HG03558 (cell line): ENCODE results near the gene CIDEB.

Source experiments
- ATAC-seq: cut with Tn5 transposase; IDR thresholded peaks from one replicate; pipeline ENCODE4 v1.9.1; 2021; ENCODE audit warnings: moderate number of reproducible peaks; ENCODE audit not compliant: unreplicated experiment; ENCODE audit errors: extremely low read depth

The CIDEB gene

DNA sequence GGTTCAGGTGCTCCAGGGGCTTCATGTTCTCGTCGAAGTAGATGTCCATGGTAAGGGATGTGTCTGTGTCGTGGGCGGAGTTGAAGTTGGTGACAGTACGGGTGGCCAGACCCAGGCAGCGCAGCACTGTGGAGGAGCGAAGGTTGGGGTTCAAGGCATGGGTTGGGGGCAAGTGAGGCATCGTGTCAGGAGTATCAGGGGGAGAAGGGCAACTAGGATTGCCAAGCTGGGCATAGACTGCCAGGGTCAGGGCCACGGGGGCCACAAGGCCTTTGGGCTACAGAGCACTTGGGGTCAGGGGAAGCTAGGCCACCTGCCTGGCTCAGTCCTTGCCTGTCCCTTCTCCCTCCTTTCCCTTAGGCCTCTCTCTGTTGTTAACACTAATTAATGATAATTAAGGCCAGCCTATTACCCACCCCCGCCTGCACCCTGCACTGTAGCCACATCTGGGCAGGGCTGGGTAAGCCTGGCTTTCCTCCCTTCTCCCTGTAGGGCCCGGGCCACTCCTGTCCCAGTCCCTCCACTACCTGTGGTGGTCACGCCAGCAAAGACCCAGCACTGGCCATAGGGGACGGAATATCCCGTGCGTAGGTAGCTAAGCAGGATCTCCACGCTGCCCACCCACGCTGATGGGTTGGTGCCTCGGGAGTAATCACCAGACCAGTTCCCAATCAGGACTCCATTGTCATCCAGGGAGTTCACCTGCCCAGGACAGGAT lies 49.1 kb downstream of the CIDEB start:
- no peak for ATAC-seq

DNA sequence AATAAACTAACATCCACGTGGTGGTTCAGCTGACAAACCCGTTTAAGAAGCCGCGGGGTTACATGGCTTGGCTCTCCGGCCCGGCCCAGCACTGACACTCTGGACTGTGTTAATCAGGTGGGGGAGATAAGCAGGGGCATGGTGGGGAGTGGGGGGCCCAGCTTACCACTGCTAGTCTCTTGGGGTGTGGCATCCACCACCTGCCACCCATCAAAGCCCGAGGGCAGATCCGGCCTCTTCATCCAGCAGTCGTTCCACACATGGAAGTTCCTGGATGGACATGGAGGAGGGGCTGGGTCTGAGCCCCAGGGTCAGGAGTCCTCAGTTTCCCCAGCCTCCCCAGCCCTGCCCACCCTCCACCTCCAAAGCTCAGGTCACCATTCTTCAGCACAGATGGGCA lies 49.7 kb downstream of the CIDEB start:
- no peak for ATAC-seq

DNA sequence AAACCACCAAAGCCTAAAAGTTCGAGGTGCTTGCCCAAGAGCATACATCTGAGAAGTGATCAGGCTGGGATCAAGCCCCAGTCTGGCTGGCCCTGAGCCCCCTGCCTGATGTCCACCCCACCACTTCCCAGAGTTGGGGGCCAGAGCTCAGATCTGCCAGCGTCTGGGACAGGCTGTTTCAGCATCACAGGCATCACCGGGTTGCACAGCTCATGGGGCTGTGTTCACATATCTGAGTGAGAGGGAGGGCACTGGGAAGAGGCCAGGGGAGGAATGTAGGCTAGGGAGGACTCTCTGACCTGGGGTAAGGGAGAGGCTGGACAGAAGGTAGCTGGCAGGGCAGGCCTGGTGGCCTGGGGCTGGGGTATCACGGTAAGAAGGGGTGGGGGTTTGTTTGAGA lies 50.8 kb downstream of the CIDEB start:
- ATAC-seq = no peak

DNA sequence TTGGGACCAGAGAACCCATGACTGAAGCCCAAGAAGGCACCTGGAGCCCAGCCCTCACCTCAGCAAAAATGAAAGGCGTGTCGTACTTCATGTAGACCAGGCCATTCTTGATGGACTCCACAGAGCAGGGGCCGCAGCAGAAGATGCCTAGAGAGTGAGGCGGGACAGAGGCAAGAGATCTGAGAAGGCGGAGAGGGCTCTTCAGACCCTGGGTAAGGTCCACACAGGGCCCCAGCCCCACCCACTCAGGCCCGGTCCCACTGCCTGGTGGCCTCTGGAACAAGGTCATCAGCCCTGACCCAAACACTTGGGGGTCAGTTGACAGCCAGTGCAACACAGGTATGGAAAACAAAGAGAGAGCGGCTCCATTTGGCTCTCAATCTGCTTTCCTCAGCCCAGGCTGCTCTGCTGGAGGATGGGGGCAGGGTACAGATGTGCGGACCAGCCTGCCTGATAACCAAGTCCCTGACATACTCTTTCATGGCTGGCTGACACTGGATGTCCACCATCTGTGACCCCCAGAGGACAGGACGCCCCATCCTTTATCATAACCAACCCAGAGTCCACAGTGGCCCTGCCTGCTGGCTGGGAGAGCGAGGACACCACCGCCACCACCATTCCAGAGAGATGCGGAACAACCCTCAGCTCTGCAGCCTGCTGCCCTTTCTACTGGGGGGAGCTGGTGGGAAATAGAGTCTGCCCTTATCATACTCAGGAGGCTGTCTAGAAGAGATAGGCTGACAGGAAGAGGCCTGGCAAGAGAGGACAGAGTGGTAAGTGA lies 51.7 kb downstream of the CIDEB start:
- ATAC-seq = no peak

DNA sequence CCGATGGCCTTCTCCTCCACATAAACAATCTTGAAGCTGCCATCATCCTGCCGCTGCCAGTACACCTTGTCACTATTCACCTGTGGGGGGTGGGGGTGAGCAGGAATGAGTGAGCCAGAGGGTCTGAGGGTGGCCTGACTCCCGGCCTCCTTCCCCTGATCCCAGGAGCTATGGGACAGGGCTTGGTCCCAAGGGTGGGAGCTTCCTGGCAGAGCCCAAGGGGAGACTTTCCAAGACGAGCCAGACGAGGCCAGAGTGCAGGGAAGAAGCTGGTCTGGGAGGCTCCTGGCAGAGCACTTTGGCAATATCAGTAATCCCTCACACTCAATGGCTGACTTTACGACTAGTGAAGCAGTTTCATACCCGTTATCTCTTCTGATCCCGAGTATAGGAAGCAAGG lies 52.3 kb downstream of the CIDEB start:
- no peak for ATAC-seq
